SK-N-SH treated with all-trans-retinoic acid at 6 μM for 48 hours (cell line): ENCODE measurements around the gene HSPA1B.
"Not testable (repeated sequence)": the region's sequence is repeated elsewhere in the genome, so short reads cannot be mapped to it uniquely, and the experiment has no call there.

ENCODE experiments used
- ARNTL ChIP-seq: fragments of 450-650 bp; formaldehyde crosslinking; IDR thresholded peaks from 2 replicates; pipeline ENCODE4 v1.5.0; 2020; ENCODE audit warnings: low read depth, mild to moderate bottlenecking, moderate library complexity, borderline replicate concordance
- CSDC2 ChIP-seq: fragments of 250-450 bp; sonication (Bioruptor Pico); IDR thresholded peaks from 2 replicates; pipeline ENCODE4 v1.5.0; 2020; ENCODE audit warnings: mild to moderate bottlenecking, moderate library complexity
- GLIS3 ChIP-seq: fragments of 250-450 bp; sonication (Bioruptor Pico); IDR thresholded peaks from 2 replicates; pipeline ENCODE4 v1.5.0; 2020; ENCODE audit warnings: mild to moderate bottlenecking, moderate library complexity
- OSR1 ChIP-seq: fragments of 250-450 bp; sonication (Bioruptor Pico); IDR thresholded peaks from 2 replicates; pipeline ENCODE4 v1.8.0; 2022; ENCODE audit warnings: moderate library complexity, mild to moderate bottlenecking, inconsistent platforms
- POU6F1 ChIP-seq: fragments of 250-450 bp; sonication (Bioruptor Pico); IDR thresholded peaks from 2 replicates; pipeline ENCODE4 v1.8.0; 2021; ENCODE audit warnings: low read depth, mild to moderate bottlenecking, moderate library complexity, borderline replicate concordance
- RARB ChIP-seq: fragments of 250-450 bp; sonication (Bioruptor Pico); IDR thresholded peaks from 2 replicates; pipeline ENCODE4 v1.8.0; 2021; ENCODE audit warnings: mild to moderate bottlenecking, moderate library complexity
- TCF4 ChIP-seq: fragments of 250-450 bp; sonication (Bioruptor Pico); IDR thresholded peaks from 2 replicates; pipeline ENCODE4 v1.8.0; 2021; ENCODE audit warnings: mild to moderate bottlenecking, moderate library complexity, borderline replicate concordance
- TSHZ2 ChIP-seq: fragments of 250-450 bp; sonication (Bioruptor Pico); IDR thresholded peaks from 2 replicates; pipeline ENCODE4 v1.5.0; 2020; ENCODE audit warnings: mild to moderate bottlenecking, moderate library complexity
- ZC3H10 ChIP-seq: fragments of 250-450 bp; sonication (Bioruptor Pico); IDR thresholded peaks from 2 replicates; pipeline ENCODE4 v1.5.1; 2021; ENCODE audit warnings: mild to moderate bottlenecking, moderate library complexity
- ZFP3 ChIP-seq: fragments of 250-450 bp; sonication (Bioruptor Pico); IDR thresholded peaks from 2 replicates; pipeline ENCODE4 v1.5.0; 2020; ENCODE audit warnings: mild to moderate bottlenecking, moderate library complexity
- ZFP30 ChIP-seq: fragments of 450-650 bp; formaldehyde crosslinking; IDR thresholded peaks from 2 replicates; pipeline ENCODE4 v1.5.0; 2022; ENCODE audit warnings: mild to moderate bottlenecking, moderate library complexity
- ZNF70 ChIP-seq: fragments of 450-650 bp; formaldehyde crosslinking; IDR thresholded peaks from 2 replicates; pipeline ENCODE4 v1.5.0; 2020; ENCODE audit warnings: mild to moderate bottlenecking, moderate library complexity
- TF ChIP-seq, protein P1 (sequence below): fragments of 250-450 bp; sonication (Bioruptor Pico); IDR thresholded peaks from 2 replicates; pipeline ENCODE4 v1.8.0; 2020; ENCODE audit warnings: mild to moderate bottlenecking, moderate library complexity, borderline replicate concordance
- TF ChIP-seq, protein P2 (sequence below): fragments of 250-450 bp; sonication (Bioruptor Pico); IDR thresholded peaks from 2 replicates; pipeline ENCODE4 v1.5.1; 2020; ENCODE audit warnings: low read depth, mild to moderate bottlenecking, moderate library complexity

- not testable (repeated sequence) for TF ChIP-seq ZNF70 (CRISPR knock-in tag); CSDC2 (CRISPR knock-in tag); ZC3H10 (CRISPR knock-in tag); TSHZ2; TCF4 (CRISPR knock-in tag); ZFP3 (CRISPR knock-in tag); ZFP30; OSR1 (CRISPR knock-in tag); RARB; GLIS3 (CRISPR knock-in tag); ARNTL (CRISPR knock-in tag); POU6F1 (CRISPR knock-in tag)
- TF ChIP-seq, protein P1, sequence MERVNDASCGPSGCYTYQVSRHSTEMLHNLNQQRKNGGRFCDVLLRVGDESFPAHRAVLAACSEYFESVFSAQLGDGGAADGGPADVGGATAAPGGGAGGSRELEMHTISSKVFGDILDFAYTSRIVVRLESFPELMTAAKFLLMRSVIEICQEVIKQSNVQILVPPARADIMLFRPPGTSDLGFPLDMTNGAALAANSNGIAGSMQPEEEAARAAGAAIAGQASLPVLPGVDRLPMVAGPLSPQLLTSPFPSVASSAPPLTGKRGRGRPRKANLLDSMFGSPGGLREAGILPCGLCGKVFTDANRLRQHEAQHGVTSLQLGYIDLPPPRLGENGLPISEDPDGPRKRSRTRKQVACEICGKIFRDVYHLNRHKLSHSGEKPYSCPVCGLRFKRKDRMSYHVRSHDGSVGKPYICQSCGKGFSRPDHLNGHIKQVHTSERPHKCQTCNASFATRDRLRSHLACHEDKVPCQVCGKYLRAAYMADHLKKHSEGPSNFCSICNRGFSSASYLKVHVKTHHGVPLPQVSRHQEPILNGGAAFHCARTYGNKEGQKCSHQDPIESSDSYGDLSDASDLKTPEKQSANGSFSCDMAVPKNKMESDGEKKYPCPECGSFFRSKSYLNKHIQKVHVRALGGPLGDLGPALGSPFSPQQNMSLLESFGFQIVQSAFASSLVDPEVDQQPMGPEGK (CRISPR knock-in tag): not testable (repeated sequence)
- TF ChIP-seq, protein P2, sequence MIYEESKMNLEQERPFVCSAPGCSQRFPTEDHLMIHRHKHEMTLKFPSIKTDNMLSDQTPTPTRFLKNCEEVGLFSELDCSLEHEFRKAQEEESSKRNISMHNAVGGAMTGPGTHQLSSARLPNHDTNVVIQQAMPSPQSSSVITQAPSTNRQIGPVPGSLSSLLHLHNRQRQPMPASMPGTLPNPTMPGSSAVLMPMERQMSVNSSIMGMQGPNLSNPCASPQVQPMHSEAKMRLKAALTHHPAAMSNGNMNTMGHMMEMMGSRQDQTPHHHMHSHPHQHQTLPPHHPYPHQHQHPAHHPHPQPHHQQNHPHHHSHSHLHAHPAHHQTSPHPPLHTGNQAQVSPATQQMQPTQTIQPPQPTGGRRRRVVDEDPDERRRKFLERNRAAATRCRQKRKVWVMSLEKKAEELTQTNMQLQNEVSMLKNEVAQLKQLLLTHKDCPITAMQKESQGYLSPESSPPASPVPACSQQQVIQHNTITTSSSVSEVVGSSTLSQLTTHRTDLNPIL (CRISPR knock-in tag): not testable (repeated sequence)
These were observed 7.1 kb upstream of the HSPA1B start for GRCh38 chr6:31820399-31820798.
